Right forelimb (tissue), 1 donor: ENCODE data around the gene TTLL9.

Experiments used
- DNase-seq: peaks from one replicate; pipeline ENCODE4 v3.0.0-alpha.2; 2018

The TTLL9 gene

GRCh38 chr20:31837896-31838397, 32.5 kb upstream of the TTLL9 start:
- DNase-seq: no peak

GRCh38 chr20:31838646-31839292, 31.7 kb upstream of the TTLL9 start:
- no peak for DNase-seq

- no peak for DNase-seq
These were observed 30.5 kb upstream of the TTLL9 start for GRCh38 chr20:31839782-31840487.

- DNase-seq: no peak
These were observed 29.3 kb upstream of the TTLL9 start for GRCh38 chr20:31840906-31841816.

GRCh38 chr20:31841928-31842327, 28.5 kb upstream of the TTLL9 start:
- DNase-seq: no peak

- no peak for DNase-seq
These were observed 27.8 kb upstream of the TTLL9 start for GRCh38 chr20:31842471-31843157.

GRCh38 chr20:31843288-31843687, 27.1 kb upstream of the TTLL9 start:
- no peak for DNase-seq

GRCh38 chr20:31843881-31844280, 26.6 kb upstream of the TTLL9 start:
- DNase-seq: no peak

GRCh38 chr20:31844737-31845299, 25.6 kb upstream of the TTLL9 start:
- no peak for DNase-seq

GRCh38 chr20:31845300-31845863, 25.1 kb upstream of the TTLL9 start, which contains the start of gene FOXS1:
Gene FOXS1 (minus strand): TSS chr20:31845604. CDS start chr20:31845542, 62 bp downstream.
- DNase-seq: peak; percentile 69

GRCh38 chr20:31846793-31847138, 23.7 kb upstream of the TTLL9 start:
- DNase-seq: no peak

- no peak for DNase-seq
These were observed 22.1 kb upstream of the TTLL9 start for GRCh38 chr20:31848088-31848999.

- no peak for DNase-seq
These were observed 21.0 kb upstream of the TTLL9 start for GRCh38 chr20:31849306-31849930.

GRCh38 chr20:31851240-31851955, 19.0 kb upstream of the TTLL9 start:
- DNase-seq: no peak

GRCh38 chr20:31853481-31853880, 17.0 kb upstream of the TTLL9 start:
- DNase-seq: no peak

- no peak for DNase-seq
These were observed 13.9 kb upstream of the TTLL9 start for GRCh38 chr20:31856516-31856915.

- peak; percentile 35 for DNase-seq
These were observed 12.3 kb upstream of the TTLL9 start for GRCh38 chr20:31857861-31858759.

GRCh38 chr20:31858760-31859083, 11.7 kb upstream of the TTLL9 start:
- peak; percentile 45 for DNase-seq
